Measurements from ENCODE around the gene RS1. TPM values are rescaled to one million over a fixed set of nuclear protein-coding genes. Genes with fewer than 3 reads are reported as not detected.
A peak's percentile ranks its signal among the peaks of the same experiment; 100 is the strongest.

RS1 gene
- total RNA-seq, 2 donors from 2014 or later = not detected

GRCh38 chrX:18668071-18668835 is 3.7 kb downstream of the RS1 start:
- Histone ChIP-seq H3K9me3 (no peaks in the 10 kb centered on the region), H3K27me3 (replicated peaks; ENCODE audit: insufficient read depth) (no peaks in the 10 kb centered on the region), H3K36me3 (no peaks in the 10 kb centered on the region), H3K4me1 (ENCODE audit: control insufficient read depth in 1 of 2, low read depth in 2 of 2) (no peaks in the 10 kb centered on the region), H3K4me3 (peak overlapping the region; percentile 35), H3K27ac (no peak overlapping the region)
- no peak for TF ChIP-seq CTCF (IDR thresholded peaks at IDR 0.05)
- ATAC-seq (ENCODE audit: insufficient number of reproducible peaks, low FRiP score, low read depth) (no peak), DNase-seq (ENCODE audit: low spot score) (no peak)

GRCh38 chrX:18666614-18667013 is 5.3 kb downstream of the RS1 start:
- Histone ChIP-seq H3K27ac (no peak overlapping the region), H3K9me3 (no peaks in the 10 kb centered on the region), H3K4me1 (ENCODE audit: control insufficient read depth in 1 of 2, low read depth in 2 of 2) (no peaks in the 10 kb centered on the region), H3K36me3 (no peaks in the 10 kb centered on the region), H3K27me3 (replicated peaks; ENCODE audit: insufficient read depth) (no peaks in the 10 kb centered on the region), H3K4me3 (no peak overlapping the region)
- no peak for DNase-seq (ENCODE audit: low spot score)
- no peak for TF ChIP-seq CTCF (IDR thresholded peaks at IDR 0.05)
- no peak for ATAC-seq (ENCODE audit: insufficient number of reproducible peaks, low FRiP score, low read depth)

GRCh38 chrX:18664947-18665346 is 7.0 kb downstream of the RS1 start:
- Histone ChIP-seq H3K9me3 (no peaks in the 10 kb centered on the region), H3K27ac (no peak overlapping the region), H3K36me3 (no peaks in the 10 kb centered on the region), H3K4me3 (no peak overlapping the region), H3K4me1 (ENCODE audit: control insufficient read depth in 1 of 2, low read depth in 2 of 2) (no peaks in the 10 kb centered on the region), H3K27me3 (replicated peaks; ENCODE audit: insufficient read depth) (no peaks in the 10 kb centered on the region)
- no peak for TF ChIP-seq CTCF (IDR thresholded peaks at IDR 0.05)
- ATAC-seq (ENCODE audit: insufficient number of reproducible peaks, low FRiP score, low read depth) (no peak), DNase-seq (ENCODE audit: low spot score) (no peak)

DNA sequence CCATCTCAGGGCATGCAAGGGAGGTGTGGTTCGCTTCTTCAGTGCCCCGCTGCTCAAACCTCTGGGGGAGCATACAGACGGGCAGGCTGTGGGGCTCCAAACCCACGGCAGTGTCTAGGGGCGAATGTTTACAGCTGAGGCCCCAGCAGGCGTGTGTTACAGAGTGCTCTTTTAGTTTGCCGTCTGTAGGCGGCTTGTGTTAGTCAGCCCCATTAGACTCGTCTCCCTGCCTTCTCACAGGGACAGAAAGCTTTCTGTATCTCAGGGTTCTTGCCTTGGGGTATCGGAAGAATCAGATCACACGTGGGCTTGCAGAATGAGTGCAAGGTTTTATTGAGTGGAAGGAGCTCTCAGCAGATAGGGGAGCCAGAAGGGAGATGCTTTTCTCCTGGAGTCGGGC is 10.6 kb downstream of the RS1 start:
- ATAC-seq (ENCODE audit: insufficient number of reproducible peaks, low FRiP score, low read depth) = no peak
- no peaks in the 10 kb centered on the region for H3K9me3 ChIP-seq
- no peak for TF ChIP-seq CTCF (IDR thresholded peaks at IDR 0.05)
- DNase-seq (ENCODE audit: low spot score) = no peak
- H3K36me3 ChIP-seq = no peaks in the 10 kb centered on the region
- no peak overlapping the region for H3K27ac ChIP-seq
- no peak overlapping the region for H3K4me3 ChIP-seq
- no peaks in the 10 kb centered on the region for H3K27me3 ChIP-seq (replicated peaks; ENCODE audit: insufficient read depth)
- H3K4me1 ChIP-seq (ENCODE audit: control insufficient read depth in 1 of 2, low read depth in 2 of 2) = no peaks in the 10 kb centered on the region

- no peaks in the 10 kb centered on the region for H3K9me3 ChIP-seq
- DNase-seq (ENCODE audit: low spot score) = no peak
- H3K27me3 ChIP-seq (replicated peaks; ENCODE audit: insufficient read depth) = no peaks in the 10 kb centered on the region
- no peak for TF ChIP-seq CTCF (IDR thresholded peaks at IDR 0.05)
- no peak overlapping the region for H3K27ac ChIP-seq
- H3K36me3 ChIP-seq = no peaks in the 10 kb centered on the region
- no peak overlapping the region for H3K4me3 ChIP-seq
- H3K4me1 ChIP-seq (ENCODE audit: control insufficient read depth in 1 of 2, low read depth in 2 of 2) = no peaks in the 10 kb centered on the region
- no peak for ATAC-seq (ENCODE audit: insufficient number of reproducible peaks, low FRiP score, low read depth)
Observed at GRCh38 chrX:18654875-18655836, 16.8 kb downstream of the RS1 start.
